ENCODE measurements around the gene DAND5. TPM values are rescaled to one million over a fixed set of nuclear protein-coding genes. Genes with fewer than 3 reads are reported as not detected.

The DAND5 gene
- total and polyA plus RNA-seq, 2 of the 13 experiments (the other 11 are each of a cell fraction or from before 2014, with no cell fraction given): 0.04 TPM; not detected in 1

GRCh38 chr19:12994701-12995595 is 25.6 kb downstream of the DAND5 start, which contains the start of gene NFIX (continued):
- no peak for TF ChIP-seq IKZF4 (CRISPR knock-in tag; IDR thresholded peaks at IDR 0.05; ENCODE audit: borderline replicate concordance, low read depth, not compliant biosample characterization)
- TF ChIP-seq ZNF562 (CRISPR knock-in tag; IDR thresholded peaks at IDR 0.05; ENCODE audit: borderline replicate concordance): no peak
- peak; percentile 98 for TF ChIP-seq ZNF646 (CRISPR knock-in tag; IDR thresholded peaks at IDR 0.05)
- TF ChIP-seq, protein P1, sequence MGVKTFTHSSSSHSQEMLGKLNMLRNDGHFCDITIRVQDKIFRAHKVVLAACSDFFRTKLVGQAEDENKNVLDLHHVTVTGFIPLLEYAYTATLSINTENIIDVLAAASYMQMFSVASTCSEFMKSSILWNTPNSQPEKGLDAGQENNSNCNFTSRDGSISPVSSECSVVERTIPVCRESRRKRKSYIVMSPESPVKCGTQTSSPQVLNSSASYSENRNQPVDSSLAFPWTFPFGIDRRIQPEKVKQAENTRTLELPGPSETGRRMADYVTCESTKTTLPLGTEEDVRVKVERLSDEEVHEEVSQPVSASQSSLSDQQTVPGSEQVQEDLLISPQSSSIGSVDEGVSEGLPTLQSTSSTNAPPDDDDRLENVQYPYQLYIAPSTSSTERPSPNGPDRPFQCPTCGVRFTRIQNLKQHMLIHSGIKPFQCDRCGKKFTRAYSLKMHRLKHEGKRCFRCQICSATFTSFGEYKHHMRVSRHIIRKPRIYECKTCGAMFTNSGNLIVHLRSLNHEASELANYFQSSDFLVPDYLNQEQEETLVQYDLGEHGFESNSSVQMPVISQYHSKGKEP (CRISPR knock-in tag; IDR thresholded peaks at IDR 0.05): no peak
- TF ChIP-seq, protein P2, sequence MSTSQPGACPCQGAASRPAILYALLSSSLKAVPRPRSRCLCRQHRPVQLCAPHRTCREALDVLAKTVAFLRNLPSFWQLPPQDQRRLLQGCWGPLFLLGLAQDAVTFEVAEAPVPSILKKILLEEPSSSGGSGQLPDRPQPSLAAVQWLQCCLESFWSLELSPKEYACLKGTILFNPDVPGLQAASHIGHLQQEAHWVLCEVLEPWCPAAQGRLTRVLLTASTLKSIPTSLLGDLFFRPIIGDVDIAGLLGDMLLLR (CRISPR knock-in tag; IDR thresholded peaks at IDR 0.05): no peak
- peak; percentile 29; the same call in 1 of the 2 replicates for TF ChIP-seq HDAC1 (CRISPR knock-in tag; IDR thresholded peaks at IDR 0.05)
- no peak for TF ChIP-seq ATF7 (IDR thresholded peaks at IDR 0.05)
- TF ChIP-seq ATF7 (CRISPR knock-in tag; IDR thresholded peaks at IDR 0.05): no peak
- TF ChIP-seq GABPB1 (CRISPR knock-in tag; IDR thresholded peaks at IDR 0.05): peak; percentile 45
- TF ChIP-seq ZFP36L2 (CRISPR knock-in tag; IDR thresholded peaks at IDR 0.05): no peak
- TF ChIP-seq UBTF (CRISPR knock-in tag; IDR thresholded peaks at IDR 0.05): peak; percentile 43; the same call in 1 of the 2 replicates
- no peak for TF ChIP-seq HHEX (CRISPR knock-in tag; IDR thresholded peaks at IDR 0.05)
- no peak for TF ChIP-seq U2AF1 (optimal IDR thresholded peaks at IDR 0.05; ENCODE audit: low read depth, low read length)
- TF ChIP-seq SIN3A (IDR thresholded peaks at IDR 0.05; ENCODE audit: borderline replicate concordance, low read depth, low read length): 0 out of 2 replicates have a peak, but pooled peaks have one; percentile 25
- no peak for TF ChIP-seq TRIM24 (CRISPR knock-in tag; IDR thresholded peaks at IDR 0.05)
- 0 out of 2 replicates have a peak, but pooled peaks have one; percentile 23 for TF ChIP-seq ZFP41 (CRISPR knock-in tag; IDR thresholded peaks at IDR 0.05; ENCODE audit: borderline replicate concordance)
- no peak for TF ChIP-seq MAZ (IDR thresholded peaks at IDR 0.05; ENCODE audit: borderline replicate concordance, low read depth, low read length)
- TF ChIP-seq MAZ (CRISPR knock-in tag; IDR thresholded peaks at IDR 0.05; ENCODE audit: low read depth): peak; percentile 53; the same call in 1 of the 2 replicates

Measured in HepG2 (cell line).